Cardiac septum (tissue), 1 donor: Measurements from ENCODE around the gene INSIG2. TPM values are rescaled to one million over a fixed set of nuclear protein-coding genes. Genes with fewer than 3 reads are reported as not detected.

Experiments
- total RNA-seq: library from RNA; stranded (reverse); fragmentation: NEBNext Ultra II Directional; extraction: Animal tissue kit (Norgen Biotek cat#: 25700); gene quantifications from one replicate; pipeline ENCODE4 v1.2.1, GENCODE V29; 2021
- donor health status: DM: no; HTN: no; CAD: no.

The INSIG2 gene
- total RNA-seq, 1 donor from 2014 or later = 14.0 TPM

Other genes with a start within 250 kb of the INSIG2 start
- gene CCDC93, start 74.4 kb upstream of the INSIG2 start, total RNA-seq = 26.9 TPM